Ishikawa (cell line): Measurements from ENCODE around the gene TPCN1.

ENCODE experiments used
- CEBPB ChIP-seq: IDR thresholded peaks from 2 replicates; pipeline ENCODE4 v1.6.1; 2012
- EP300 ChIP-seq: IDR thresholded peaks from 2 replicates; pipeline ENCODE4 v1.6.1; 2012; ENCODE audit warnings: borderline replicate concordance
- TAF1 ChIP-seq: IDR thresholded peaks from 2 replicates; pipeline ENCODE4 v1.6.1; 2012; ENCODE audit warnings: low read depth, mild to moderate bottlenecking
- TEAD4 ChIP-seq: IDR thresholded peaks from 2 replicates; pipeline ENCODE4 v1.6.1; 2012
- YY1 ChIP-seq: IDR thresholded peaks from 2 replicates; pipeline ENCODE4 v1.6.1; 2012; ENCODE audit warnings: low read depth
- ZBTB7A ChIP-seq: IDR thresholded peaks from 2 replicates; pipeline ENCODE4 v1.6.1; 2012; ENCODE audit warnings: low read depth
- TF ChIP-seq, protein P1 (sequence below): IDR thresholded peaks from 2 replicates; pipeline ENCODE4 v1.6.1; 2012
- TF ChIP-seq, protein P2 (sequence below): IDR thresholded peaks from 2 replicates; pipeline ENCODE4 v1.6.1; 2012; ENCODE audit warnings: low read depth, mild to moderate bottlenecking

DNA sequence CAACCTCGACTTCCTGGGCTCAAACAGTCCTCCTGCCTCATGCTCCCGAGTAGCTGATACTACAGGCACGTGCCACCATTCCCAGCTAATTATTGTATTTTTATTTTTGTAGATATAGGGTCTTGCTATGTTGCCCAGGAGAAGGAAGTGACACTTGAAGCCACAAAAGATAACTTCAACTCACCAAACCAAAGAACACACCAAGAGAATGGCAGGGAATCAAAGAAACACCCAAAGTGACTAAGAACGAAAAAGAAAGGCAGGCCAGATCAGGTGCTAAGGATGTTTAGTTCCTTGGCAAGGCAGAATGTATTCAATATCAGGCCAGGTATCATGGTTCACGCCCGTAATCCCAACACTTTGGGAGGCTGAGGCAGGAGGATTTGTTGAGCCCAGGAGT, 10.1 kb upstream of the TPCN1 start:
- TF ChIP-seq, protein P1, sequence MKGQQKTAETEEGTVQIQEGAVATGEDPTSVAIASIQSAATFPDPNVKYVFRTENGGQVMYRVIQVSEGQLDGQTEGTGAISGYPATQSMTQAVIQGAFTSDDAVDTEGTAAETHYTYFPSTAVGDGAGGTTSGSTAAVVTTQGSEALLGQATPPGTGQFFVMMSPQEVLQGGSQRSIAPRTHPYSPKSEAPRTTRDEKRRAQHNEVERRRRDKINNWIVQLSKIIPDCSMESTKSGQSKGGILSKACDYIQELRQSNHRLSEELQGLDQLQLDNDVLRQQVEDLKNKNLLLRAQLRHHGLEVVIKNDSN, result no peak
- no peak for TF ChIP-seq ZBTB7A
- no peak for TF ChIP-seq CEBPB
- TF ChIP-seq, protein P2, sequence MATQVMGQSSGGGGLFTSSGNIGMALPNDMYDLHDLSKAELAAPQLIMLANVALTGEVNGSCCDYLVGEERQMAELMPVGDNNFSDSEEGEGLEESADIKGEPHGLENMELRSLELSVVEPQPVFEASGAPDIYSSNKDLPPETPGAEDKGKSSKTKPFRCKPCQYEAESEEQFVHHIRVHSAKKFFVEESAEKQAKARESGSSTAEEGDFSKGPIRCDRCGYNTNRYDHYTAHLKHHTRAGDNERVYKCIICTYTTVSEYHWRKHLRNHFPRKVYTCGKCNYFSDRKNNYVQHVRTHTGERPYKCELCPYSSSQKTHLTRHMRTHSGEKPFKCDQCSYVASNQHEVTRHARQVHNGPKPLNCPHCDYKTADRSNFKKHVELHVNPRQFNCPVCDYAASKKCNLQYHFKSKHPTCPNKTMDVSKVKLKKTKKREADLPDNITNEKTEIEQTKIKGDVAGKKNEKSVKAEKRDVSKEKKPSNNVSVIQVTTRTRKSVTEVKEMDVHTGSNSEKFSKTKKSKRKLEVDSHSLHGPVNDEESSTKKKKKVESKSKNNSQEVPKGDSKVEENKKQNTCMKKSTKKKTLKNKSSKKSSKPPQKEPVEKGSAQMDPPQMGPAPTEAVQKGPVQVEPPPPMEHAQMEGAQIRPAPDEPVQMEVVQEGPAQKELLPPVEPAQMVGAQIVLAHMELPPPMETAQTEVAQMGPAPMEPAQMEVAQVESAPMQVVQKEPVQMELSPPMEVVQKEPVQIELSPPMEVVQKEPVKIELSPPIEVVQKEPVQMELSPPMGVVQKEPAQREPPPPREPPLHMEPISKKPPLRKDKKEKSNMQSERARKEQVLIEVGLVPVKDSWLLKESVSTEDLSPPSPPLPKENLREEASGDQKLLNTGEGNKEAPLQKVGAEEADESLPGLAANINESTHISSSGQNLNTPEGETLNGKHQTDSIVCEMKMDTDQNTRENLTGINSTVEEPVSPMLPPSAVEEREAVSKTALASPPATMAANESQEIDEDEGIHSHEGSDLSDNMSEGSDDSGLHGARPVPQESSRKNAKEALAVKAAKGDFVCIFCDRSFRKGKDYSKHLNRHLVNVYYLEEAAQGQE, result no peak
- TF ChIP-seq EP300, result no peak
- TF ChIP-seq YY1, result no peak
- no peak for TF ChIP-seq TAF1
- no peak for TF ChIP-seq TEAD4
